HEK293T (cell line): ENCODE measurements around the gene FSTL4.

Experiments
- CTCF ChIA-PET: fragments of 350-600 bp; formaldehyde crosslinking; extraction: SDS; loops from one replicate; lab custom pipeline; 2021; ENCODE audit warnings: antibody characterized with exemption, inconsistent platforms; lab: Yijun Ruan, JAX
- POLR2A ChIA-PET: fragments of 350-600 bp; formaldehyde crosslinking; extraction: SDS; loops from one replicate; lab custom pipeline; 2020; ENCODE audit warnings: antibody characterized with exemption, inconsistent platforms; lab: Yijun Ruan, JAX
- DNase-seq: peaks from one replicate; pipeline ENCODE4 v3.0.0; 2012; ENCODE audit warnings: mixed read lengths; ENCODE audit errors: extremely low spot score
- ARNT ChIP-seq: fragments of 450-650 bp; IDR thresholded peaks from 2 replicates; pipeline ENCODE4 v1.6.1; 2017; ENCODE audit warnings: mild to moderate bottlenecking
- BHLHE40 ChIP-seq: fragments of 450-650 bp; IDR thresholded peaks from 2 replicates; pipeline ENCODE4 v1.6.1; 2016; ENCODE audit warnings: mild to moderate bottlenecking, moderate library complexity, borderline replicate concordance
- CTBP1 ChIP-seq: fragments of 450-650 bp; IDR thresholded peaks from 2 replicates; pipeline ENCODE4 v1.6.1; 2016; ENCODE audit warnings: borderline replicate concordance
- ELF4 ChIP-seq: fragments of 450-650 bp; IDR thresholded peaks from 2 replicates; pipeline ENCODE4 v1.6.1; 2017; ENCODE audit warnings: antibody characterized with exemption
- FOXA1 ChIP-seq: fragments of 450-650 bp; IDR thresholded peaks from 2 replicates; pipeline ENCODE4 v1.6.1; 2016; ENCODE audit warnings: mild to moderate bottlenecking
- FOXK2 ChIP-seq: fragments of 450-650 bp; IDR thresholded peaks from 2 replicates; pipeline ENCODE4 v1.6.1; 2016; ENCODE audit warnings: mild to moderate bottlenecking
- FOXM1 ChIP-seq: fragments of 450-650 bp; IDR thresholded peaks from 2 replicates; pipeline ENCODE4 v1.6.1; 2017; ENCODE audit warnings: mild to moderate bottlenecking, borderline replicate concordance
- HDGF ChIP-seq: fragments of 450-650 bp; IDR thresholded peaks from 2 replicates; pipeline ENCODE4 v1.6.1; 2017; ENCODE audit warnings: antibody characterized with exemption, borderline replicate concordance
- L3MBTL2 ChIP-seq: fragments of 450-650 bp; conservative IDR thresholded peaks from 2 replicates; pipeline ENCODE4 v1.6.1; 2016; ENCODE audit warnings: mild to moderate bottlenecking
- LEF1 ChIP-seq: fragments of 450-650 bp; IDR thresholded peaks from 2 replicates; pipeline ENCODE4 v1.6.1; 2017; ENCODE audit warnings: mild to moderate bottlenecking, borderline replicate concordance
- NFRKB ChIP-seq: fragments of 450-650 bp; IDR thresholded peaks from 2 replicates; pipeline ENCODE4 v1.6.1; 2016; ENCODE audit warnings: mild to moderate bottlenecking, moderate library complexity
- SP1 ChIP-seq: fragments of 450-650 bp; IDR thresholded peaks from 2 replicates; pipeline ENCODE4 v1.6.1; 2017
- SUZ12 ChIP-seq: fragments of 450-650 bp; IDR thresholded peaks from 2 replicates; pipeline ENCODE4 v1.6.1; 2016; ENCODE audit warnings: mild to moderate bottlenecking
- TARDBP ChIP-seq: fragments of 450-650 bp; IDR thresholded peaks from 2 replicates; pipeline ENCODE4 v1.6.1; 2016
- ZNF384 ChIP-seq: fragments of 450-650 bp; IDR thresholded peaks from 2 replicates; pipeline ENCODE4 v1.6.1; 2016
- TF ChIP-seq, protein P1 (sequence below): fragments of 450-650 bp; IDR thresholded peaks from 2 replicates; pipeline ENCODE4 v1.6.1; 2016

Gene FSTL4

DNA sequence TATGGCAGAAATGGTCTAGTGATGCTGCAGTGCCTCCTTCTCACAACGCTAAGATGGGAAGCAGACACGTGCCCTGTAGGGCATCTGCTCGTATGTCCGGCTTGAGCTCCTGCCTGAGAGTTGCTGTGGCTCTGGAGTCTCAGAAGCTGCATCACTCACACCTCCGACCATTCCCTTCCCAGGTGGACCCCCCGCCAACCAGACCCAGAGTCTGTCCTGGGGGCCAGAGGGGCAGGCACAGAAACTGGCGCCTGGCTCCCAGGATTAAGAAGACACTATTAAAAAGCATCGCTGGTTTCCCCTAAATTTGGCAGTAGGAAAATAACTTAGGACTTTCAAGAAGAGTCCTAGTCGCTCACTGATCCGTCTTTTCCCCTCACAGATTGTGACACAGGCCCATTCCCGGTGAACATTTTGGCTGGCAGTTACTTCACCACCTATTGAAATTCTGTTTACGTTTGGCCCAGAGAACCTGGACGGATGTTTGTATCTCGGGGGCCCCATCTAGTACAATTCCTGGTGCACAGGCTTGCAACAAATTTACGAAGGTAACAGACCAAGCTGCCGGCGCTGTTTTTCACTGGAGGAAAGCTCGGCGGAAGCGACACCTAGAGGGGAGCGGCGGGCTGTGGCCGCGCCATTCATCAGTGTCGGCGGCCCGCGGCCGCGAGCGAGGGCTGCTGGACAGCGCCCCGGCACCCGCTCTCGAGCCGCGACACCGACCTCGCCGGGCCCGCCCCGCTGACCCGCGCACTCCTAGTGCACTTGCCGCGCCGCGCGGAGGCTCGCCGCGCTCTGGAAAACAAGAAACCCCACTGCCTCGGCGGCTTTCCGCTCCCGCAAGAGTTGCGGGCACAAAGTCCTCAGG, 1.6 kb downstream of the FSTL4 start:
- POLR2A ChIA-PET, result no interaction called here
- CTCF ChIA-PET, result interaction anchor here (1.0 to 1.5 kb wide), 3 partner anchors 150 to 386 kb away, joined by 3 to 5 read pairs (median 3); no protein-coding TSS in a partner anchor
- DNase-seq, result peak; percentile 81
- TF ChIP-seq, protein P1, sequence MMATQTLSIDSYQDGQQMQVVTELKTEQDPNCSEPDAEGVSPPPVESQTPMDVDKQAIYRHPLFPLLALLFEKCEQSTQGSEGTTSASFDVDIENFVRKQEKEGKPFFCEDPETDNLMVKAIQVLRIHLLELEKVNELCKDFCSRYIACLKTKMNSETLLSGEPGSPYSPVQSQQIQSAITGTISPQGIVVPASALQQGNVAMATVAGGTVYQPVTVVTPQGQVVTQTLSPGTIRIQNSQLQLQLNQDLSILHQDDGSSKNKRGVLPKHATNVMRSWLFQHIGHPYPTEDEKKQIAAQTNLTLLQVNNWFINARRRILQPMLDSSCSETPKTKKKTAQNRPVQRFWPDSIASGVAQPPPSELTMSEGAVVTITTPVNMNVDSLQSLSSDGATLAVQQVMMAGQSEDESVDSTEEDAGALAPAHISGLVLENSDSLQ, result peak; percentile 81
- TF ChIP-seq ELF4, result no peak
- no peak for TF ChIP-seq FOXK2
- TF ChIP-seq TARDBP, result no peak
- TF ChIP-seq ARNT, result no peak
- TF ChIP-seq CTBP1, result no peak
- TF ChIP-seq SP1, result no peak

DNA sequence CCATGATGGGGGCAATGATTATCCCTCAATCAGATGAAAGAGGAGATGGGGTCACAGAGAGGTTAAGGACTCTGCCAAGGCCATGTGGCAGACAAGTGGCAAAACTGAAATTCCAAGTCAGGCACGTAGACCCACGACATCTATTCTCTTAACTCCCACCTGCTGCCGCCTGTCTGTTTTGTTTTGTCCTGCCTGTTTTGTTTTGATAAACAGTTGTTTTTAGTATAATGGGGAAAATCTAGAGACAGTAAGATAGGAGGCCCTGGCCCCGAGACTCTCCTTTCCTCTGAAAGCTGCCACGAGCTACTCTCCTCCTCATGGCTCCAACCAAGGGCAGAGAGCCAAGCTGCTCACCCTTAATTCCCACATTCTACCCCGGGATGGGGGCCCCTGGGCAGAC, 4.9 kb downstream of the FSTL4 start:
- CTCF ChIA-PET, result interaction anchor here (0.7 to 4.1 kb wide), 2 partner anchors 53 to 184 kb away, joined by 3 to 8 read pairs; no protein-coding TSS in a partner anchor
- DNase-seq, result no peak
- TF ChIP-seq FOXA1 (no peak), SP1 (no peak), BHLHE40 (no peak), FOXK2 (no peak), LEF1 (no peak)
- POLR2A ChIA-PET, result no interaction called here

DNA sequence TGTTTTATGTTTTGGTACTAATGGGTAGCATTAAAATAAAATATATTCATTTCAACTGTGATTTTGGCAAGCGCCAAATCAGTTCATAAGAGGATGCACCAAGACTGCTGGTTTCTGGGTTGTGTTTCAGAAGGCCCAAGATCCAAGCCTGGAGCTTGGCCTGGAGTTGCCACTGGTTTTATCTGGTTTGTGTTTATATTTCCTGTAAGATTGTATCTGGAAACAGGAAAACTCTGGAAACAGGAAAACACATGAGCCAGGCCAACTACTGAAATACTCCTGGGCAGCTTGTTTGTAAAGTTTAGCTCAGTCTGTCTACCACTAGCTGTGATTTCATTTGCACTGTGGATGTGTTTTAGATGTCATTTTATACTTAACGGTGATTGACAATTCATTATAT, 5.5 kb downstream of the FSTL4 start:
- no peak for TF ChIP-seq FOXM1
- no peak for TF ChIP-seq TARDBP
- no peak for TF ChIP-seq HDGF
- TF ChIP-seq FOXK2, result no peak
- TF ChIP-seq ARNT, result no peak
- no peak for TF ChIP-seq SUZ12
- TF ChIP-seq CTBP1, result no peak
- TF ChIP-seq, protein P1, result no peak
- no peak for TF ChIP-seq ELF4
- no peak for TF ChIP-seq NFRKB
- no peak for TF ChIP-seq BHLHE40
- TF ChIP-seq FOXA1, result no peak
- no peak for TF ChIP-seq L3MBTL2
- no peak for TF ChIP-seq ZNF384
- POLR2A ChIA-PET, result no interaction called here
- CTCF ChIA-PET, result interaction anchor here (0.7 to 4.1 kb wide), 2 partner anchors 53 to 183 kb away, joined by 3 to 8 read pairs; no protein-coding TSS in a partner anchor
- DNase-seq, result no peak

DNA sequence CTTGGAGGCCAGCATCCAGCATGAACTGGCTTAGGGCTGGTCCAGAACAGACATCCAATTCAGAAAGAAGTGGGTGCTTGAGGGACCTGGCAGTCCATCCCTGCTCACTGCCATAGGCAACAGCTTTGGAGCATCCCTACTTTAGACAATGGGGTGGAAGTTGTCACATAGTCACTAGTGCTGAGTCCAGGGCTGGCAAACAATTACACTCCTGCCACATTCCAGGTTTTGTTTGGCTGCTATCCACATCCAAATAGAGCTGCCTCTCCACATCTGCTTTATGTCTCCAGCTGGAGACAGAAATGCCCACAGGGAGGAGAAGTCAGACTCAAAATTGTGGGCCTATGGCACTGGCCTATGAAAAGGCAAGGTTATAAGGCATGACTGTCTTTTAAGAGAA, 7.0 kb downstream of the FSTL4 start:
- no peak for DNase-seq
- CTCF ChIA-PET, result interaction anchor here (0.6 kb wide), 1 partner anchor 377 kb away, joined by 3 read pairs; no protein-coding TSS in a partner anchor
- POLR2A ChIA-PET, result no interaction called here

DNA sequence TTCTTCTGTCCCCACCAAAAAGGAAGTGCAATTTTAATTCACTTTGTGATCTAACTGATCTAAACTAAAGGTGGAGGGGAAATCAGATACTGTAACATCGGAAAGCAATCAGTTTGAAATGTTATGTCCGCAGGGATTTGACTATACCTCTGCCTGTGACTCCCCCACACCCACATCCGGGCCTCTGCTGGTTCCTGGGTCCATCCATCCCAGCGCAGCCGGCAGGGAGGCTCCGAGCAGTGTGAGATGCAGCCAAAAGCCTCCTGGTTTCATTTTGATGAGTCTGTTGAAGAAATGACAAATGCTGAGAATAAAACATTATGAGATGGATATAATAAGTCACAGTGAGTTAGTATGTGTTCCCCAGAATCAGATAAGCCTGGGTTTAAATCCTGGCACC, 8.6 kb downstream of the FSTL4 start:
- TF ChIP-seq TARDBP, result no peak
- no peak for TF ChIP-seq FOXA1
- TF ChIP-seq CTBP1, result no peak
- no peak for TF ChIP-seq ZNF384
- TF ChIP-seq SP1, result no peak
- no peak for TF ChIP-seq ARNT
- TF ChIP-seq SUZ12, result no peak
- no peak for TF ChIP-seq NFRKB
- no peak for TF ChIP-seq HDGF
- TF ChIP-seq, protein P1, result no peak
- POLR2A ChIA-PET, result no interaction called here
- CTCF ChIA-PET, result no interaction called here
- no peak for DNase-seq

More for the DNA sequence above, 7.0 kb downstream of the FSTL4 start:
- TF ChIP-seq FOXM1, result no peak
- TF ChIP-seq NFRKB, result no peak
- TF ChIP-seq, protein P1, result no peak
- no peak for TF ChIP-seq L3MBTL2
- TF ChIP-seq SP1, result no peak
- TF ChIP-seq CTBP1, result no peak
- no peak for TF ChIP-seq ELF4
- no peak for TF ChIP-seq TARDBP
- no peak for TF ChIP-seq FOXA1
- TF ChIP-seq HDGF, result no peak
